OCI-LY1 (cell line): ENCODE data around the gene CNTN2.

Source experiments
- H2AFZ ChIP-seq: fragments of 200-600 bp; sonication (generic), shearing (Covaris generic); 2 replicates; pipeline ENCODE4 v1.6.0; 2014; ENCODE audit warnings: antibody characterized with exemption, mild to moderate bottlenecking, low read length
- H3F3A ChIP-seq: fragments of 200-600 bp; sonication (generic), shearing (Covaris generic); 2 replicates; pipeline ENCODE4 v1.6.0; 2014; ENCODE audit warnings: mild to moderate bottlenecking, antibody characterized with exemption, low read length, moderate library complexity; ENCODE audit not compliant: insufficient read depth
- H3K27ac ChIP-seq: fragments of 200-600 bp; sonication (generic); 2 replicates; pipeline ENCODE4 v1.5.1; 2014; ENCODE audit warnings: low read length, mixed run types, mild to moderate bottlenecking, low read depth; ENCODE audit not compliant: poor library complexity, severe bottlenecking
- H3K27me3 ChIP-seq: fragments of 200-600 bp; sonication (generic); 2 replicates; pipeline ENCODE4 v1.6.0; 2014; ENCODE audit warnings: antibody characterized with exemption, mild to moderate bottlenecking, low read length, moderate library complexity; ENCODE audit not compliant: insufficient read depth
- H3K36me3 ChIP-seq: fragments of 200-600 bp; sonication (generic); 2 replicates; pipeline ENCODE4 v1.6.1; 2014; ENCODE audit warnings: mild to moderate bottlenecking, antibody characterized with exemption, low read length, moderate library complexity, mixed read lengths; ENCODE audit not compliant: insufficient read depth
- H3K4me1 ChIP-seq: fragments of 200-600 bp; sonication (generic); 2 replicates; pipeline ENCODE4 v1.5.1; 2014; ENCODE audit warnings: mild to moderate bottlenecking, low read length, moderate library complexity; ENCODE audit not compliant: insufficient read depth, severe bottlenecking
- H3K4me2 ChIP-seq: fragments of 200-600 bp; sonication (generic), shearing (Covaris generic); 2 replicates; pipeline ENCODE4 v1.6.1; 2014; ENCODE audit warnings: low read length
- H3K4me3 ChIP-seq: fragments of 200-600 bp; sonication (generic); 2 replicates; pipeline ENCODE4 v1.5.1; 2014; ENCODE audit warnings: low read length, low read depth, mild to moderate bottlenecking, mixed read lengths; ENCODE audit not compliant: poor library complexity, severe bottlenecking
- H3K79me2 ChIP-seq: fragments of 200-600 bp; shearing (Covaris generic); 2 replicates; pipeline ENCODE4 v1.6.1; 2016; ENCODE audit warnings: mixed run types, low read length, mixed read lengths; ENCODE audit not compliant: insufficient read depth
- H3K9ac ChIP-seq: fragments of 200-600 bp; sonication (generic), shearing (Covaris generic); 2 replicates; pipeline ENCODE4 v1.6.1; 2014; ENCODE audit warnings: mild to moderate bottlenecking, low read length, mixed read lengths
- H3K9me2 ChIP-seq: fragments of 200-600 bp; sonication (generic), shearing (Covaris generic); 2 replicates; pipeline ENCODE4 v1.6.1; 2014; ENCODE audit warnings: low read depth, mild to moderate bottlenecking, low read length, mixed read lengths
- H3K9me3 ChIP-seq: fragments of 200-600 bp; shearing (Covaris generic); 2 replicates; pipeline ENCODE4 v1.6.1; 2014; ENCODE audit warnings: low read length, mixed read lengths
- H4K20me1 ChIP-seq: fragments of 200-600 bp; sonication (generic), shearing (Covaris generic); 2 replicates; pipeline ENCODE4 v1.6.0; 2016; ENCODE audit warnings: mild to moderate bottlenecking, low read length; ENCODE audit not compliant: insufficient read depth
- CTCF ChIP-seq: fragments of 200-600 bp; sonication (generic), shearing (Covaris generic); IDR thresholded peaks from 2 replicates; pipeline ENCODE4 v1.5.1; 2017; ENCODE audit warnings: mild to moderate bottlenecking, antibody characterized with exemption, low read length, moderate library complexity, mixed read lengths
- EZH2 ChIP-seq: fragments of 200-600 bp; sonication (generic), shearing (Covaris generic); IDR thresholded peaks from 2 replicates; pipeline ENCODE4 v1.8.0; 2017; ENCODE audit warnings: borderline replicate concordance, mixed run types, mild to moderate bottlenecking, antibody characterized with exemption, low read length, moderate library complexity, mixed read lengths

CNTN2 gene

GRCh38 chr1:205041001-205041715, 1.9 kb upstream of the CNTN2 start:
- Histone ChIP-seq H3K27me3 (peaks cover 5% of the 10 kb centered on the region; the same call in 1 of the 2 replicates), H3K9me2 (no peaks in the 10 kb centered on the region)
- TF ChIP-seq EZH2 (no peak), CTCF (no peak)

GRCh38 chr1:205041998-205042910, 758 bp upstream of the CNTN2 start:
- Histone ChIP-seq H3K36me3 (no peaks in the 10 kb centered on the region), H2AFZ (no peak overlapping the region), H3K27me3 (peaks cover 5% of the 10 kb centered on the region; the same call in 1 of the 2 replicates), H3K9me3 (no peaks in the 10 kb centered on the region), H3K27ac (no peak overlapping the region), H4K20me1 (no peaks in the 10 kb centered on the region), H3K79me2 (no peaks in the 10 kb centered on the region), H3K4me3 (no peak overlapping the region), H3K4me1 (no peaks in the 10 kb centered on the region), H3K9ac (no peak overlapping the region), H3F3A (no peaks in the 10 kb centered on the region), H3K9me2 (no peaks in the 10 kb centered on the region), H3K4me2 (no peak overlapping the region)
- TF ChIP-seq EZH2 (no peak), CTCF (no peak)

More at GRCh38 chr1:205041001-205041715, 1.9 kb upstream of the CNTN2 start:
- no peaks in the 10 kb centered on the region for H3F3A ChIP-seq
- H3K27ac ChIP-seq = no peak overlapping the region
- no peaks in the 10 kb centered on the region for H4K20me1 ChIP-seq
- no peaks in the 10 kb centered on the region for H3K9me3 ChIP-seq
- H3K4me2 ChIP-seq = no peak overlapping the region
- H3K4me3 ChIP-seq = no peak overlapping the region
- no peaks in the 10 kb centered on the region for H3K79me2 ChIP-seq
- no peaks in the 10 kb centered on the region for H3K36me3 ChIP-seq
- H3K4me1 ChIP-seq = no peaks in the 10 kb centered on the region
- H3K9ac ChIP-seq = no peak overlapping the region
- H2AFZ ChIP-seq = no peak overlapping the region

- peaks cover 5% of the 10 kb centered on the region; the same call in 1 of the 2 replicates for H3K27me3 ChIP-seq
- H3K4me2 ChIP-seq = no peak overlapping the region
- H4K20me1 ChIP-seq = no peaks in the 10 kb centered on the region
- H3K27ac ChIP-seq = no peak overlapping the region
- TF ChIP-seq EZH2 = no peak
- TF ChIP-seq CTCF = no peak
- no peak overlapping the region for H2AFZ ChIP-seq
- H3K4me3 ChIP-seq = no peak overlapping the region
- no peaks in the 10 kb centered on the region for H3K36me3 ChIP-seq
- no peaks in the 10 kb centered on the region for H3K9me3 ChIP-seq
- no peak overlapping the region for H3K9ac ChIP-seq
- no peaks in the 10 kb centered on the region for H3K79me2 ChIP-seq
- no peaks in the 10 kb centered on the region for H3K4me1 ChIP-seq
- no peaks in the 10 kb centered on the region for H3K9me2 ChIP-seq
- H3F3A ChIP-seq = no peaks in the 10 kb centered on the region
Measured at GRCh38 chr1:205043866-205044265, 854 bp downstream of the CNTN2 start.
